HEK293 (cell line): ENCODE measurements around the gene ARID1A.

Experiments
- CTCF ChIA-PET: fragments of 350-600 bp; formaldehyde crosslinking; extraction: SDS; loops from one replicate; lab custom pipeline; 2021; ENCODE audit warnings: antibody characterized with exemption; lab: Yijun Ruan, JAX
- POLR2A ChIA-PET: fragments of 300-600 bp; formaldehyde crosslinking; extraction: SDS; loops from one replicate; lab custom pipeline; 2020; ENCODE audit warnings: antibody characterized with exemption, inconsistent platforms; lab: Yijun Ruan, JAX
- H3K27ac ChIP-seq: fragments of 200-500 bp; sonication (Bioruptor generic); 2 replicates; pipeline ENCODE4 v1.5.1; 2014; ENCODE audit warnings: low read depth, low read length, control low read depth, inconsistent platforms; ENCODE audit errors: extremely low read depth
- H3K36me3 ChIP-seq, 2 experiments: fragments of 200-500 bp in 1 of 2; sonication (Bioruptor generic) in 1 of 2; 1 replicate in 1 of 2; 2 replicates in 1 of 2; pipeline ENCODE4 v1.5.1; 2014 to 2017; ENCODE audit warnings: inconsistent platforms in 2 of 2, low read length in 2 of 2; ENCODE audit not compliant: control insufficient read depth in 2 of 2, insufficient read depth in 1 of 2
- H3K4me1 ChIP-seq: fragments of 200-500 bp; sonication (Bioruptor generic); 2 replicates; pipeline ENCODE4 v1.5.1; 2014; ENCODE audit warnings: mild to moderate bottlenecking, low read length, inconsistent platforms; ENCODE audit not compliant: control insufficient read depth, insufficient read depth
- H3K4me3 ChIP-seq: 2 replicates; pipeline ENCODE4 v1.5.1; 2011; ENCODE audit warnings: low read depth, mild to moderate bottlenecking, control low read depth, low read length, moderate library complexity
- H3K9me3 ChIP-seq: fragments of 200-500 bp; sonication (Bioruptor generic); 2 replicates; pipeline ENCODE4 v1.5.1; 2014; ENCODE audit warnings: low read depth, low read length, inconsistent platforms; ENCODE audit not compliant: control insufficient read depth, insufficient read depth
- BCL11B ChIP-seq: fragments of 450-650 bp; formaldehyde crosslinking; IDR thresholded peaks from 2 replicates; pipeline ENCODE4 v1.5.1; 2016; ENCODE audit warnings: low read depth, missing biosample characterization, missing genetic modification characterization
- KLF1 ChIP-seq: fragments of 450-650 bp; formaldehyde crosslinking; IDR thresholded peaks from 2 replicates; pipeline ENCODE4 v1.5.1; 2016; ENCODE audit warnings: missing biosample characterization, missing genetic modification characterization
- RBAK ChIP-seq: fragments of 450-650 bp; formaldehyde crosslinking; IDR thresholded peaks from 2 replicates; pipeline ENCODE4 v1.5.1; 2016; ENCODE audit warnings: missing biosample characterization, missing genetic modification characterization
- SCRT1 ChIP-seq: fragments of 450-650 bp; formaldehyde crosslinking; IDR thresholded peaks from 2 replicates; pipeline ENCODE4 v1.5.1; 2016; ENCODE audit warnings: missing biosample characterization, missing genetic modification characterization, borderline replicate concordance
- SP2 ChIP-seq: fragments of 450-650 bp; formaldehyde crosslinking; IDR thresholded peaks from 2 replicates; pipeline ENCODE4 v1.5.1; 2016; ENCODE audit warnings: missing biosample characterization, missing genetic modification characterization
- SP3 ChIP-seq: fragments of 450-650 bp; formaldehyde crosslinking; IDR thresholded peaks from 2 replicates; pipeline ENCODE4 v1.5.1; 2016; ENCODE audit warnings: missing biosample characterization, missing genetic modification characterization
- ZIC2 ChIP-seq: fragments of 450-650 bp; formaldehyde crosslinking; IDR thresholded peaks from 2 replicates; pipeline ENCODE4 v1.5.1; 2016; ENCODE audit warnings: missing biosample characterization, missing genetic modification characterization
- ZNF10 ChIP-seq: fragments of 450-650 bp; formaldehyde crosslinking; IDR thresholded peaks from 2 replicates; pipeline ENCODE4 v1.5.1; 2017; ENCODE audit warnings: missing biosample characterization, missing genetic modification characterization
- ZNF121 ChIP-seq: fragments of 450-650 bp; formaldehyde crosslinking; IDR thresholded peaks from 2 replicates; pipeline ENCODE4 v1.5.1; 2016; ENCODE audit warnings: missing biosample characterization, missing genetic modification characterization
- ZNF16 ChIP-seq: fragments of 450-650 bp; formaldehyde crosslinking; IDR thresholded peaks from 2 replicates; pipeline ENCODE4 v1.5.1; 2016; ENCODE audit warnings: low read depth, missing biosample characterization, missing genetic modification characterization
- ZNF24 ChIP-seq: fragments of 450-650 bp; formaldehyde crosslinking; IDR thresholded peaks from 2 replicates; pipeline ENCODE4 v1.5.1; 2016; ENCODE audit warnings: missing biosample characterization, missing genetic modification characterization
- ZNF404 ChIP-seq: fragments of 450-650 bp; formaldehyde crosslinking; IDR thresholded peaks from 2 replicates; pipeline ENCODE4 v1.5.1; 2017; ENCODE audit warnings: missing biosample characterization, missing genetic modification characterization
- ZNF560 ChIP-seq: fragments of 450-650 bp; formaldehyde crosslinking; IDR thresholded peaks from 2 replicates; pipeline ENCODE4 v1.5.1; 2017; ENCODE audit warnings: missing biosample characterization, missing genetic modification characterization, borderline replicate concordance
- ZNF596 ChIP-seq: fragments of 450-650 bp; IDR thresholded peaks from 2 replicates; pipeline ENCODE4 v1.5.0; 2018; ENCODE audit warnings: missing biosample characterization, mild to moderate bottlenecking, missing genetic modification characterization, moderate library complexity
- ZNF629 ChIP-seq: fragments of 450-650 bp; formaldehyde crosslinking; IDR thresholded peaks from 2 replicates; pipeline ENCODE4 v1.5.1; 2017; ENCODE audit warnings: missing biosample characterization, missing genetic modification characterization
- ZNF707 ChIP-seq: fragments of 450-650 bp; formaldehyde crosslinking; IDR thresholded peaks from 2 replicates; pipeline ENCODE4 v1.5.1; 2016; ENCODE audit warnings: missing biosample characterization, missing genetic modification characterization
- TF ChIP-seq, protein P1 (sequence below): fragments of 450-650 bp; formaldehyde crosslinking; IDR thresholded peaks from 2 replicates; pipeline ENCODE4 v1.5.1; 2016; ENCODE audit warnings: missing biosample characterization, missing genetic modification characterization
- TF ChIP-seq, protein P2 (sequence below): fragments of 450-650 bp; formaldehyde crosslinking; IDR thresholded peaks from 2 replicates; pipeline ENCODE4 v1.5.1; 2016; ENCODE audit warnings: missing biosample characterization, missing genetic modification characterization
- TF ChIP-seq, protein P3 (sequence below): fragments of 450-650 bp; formaldehyde crosslinking; IDR thresholded peaks from 2 replicates; pipeline ENCODE4 v1.5.1; 2016; ENCODE audit warnings: missing biosample characterization, missing genetic modification characterization
- TF ChIP-seq, protein P4 (sequence below): fragments of 450-650 bp; formaldehyde crosslinking; IDR thresholded peaks from 2 replicates; pipeline ENCODE4 v1.5.1; 2017; ENCODE audit warnings: missing biosample characterization, missing genetic modification characterization

Gene ARID1A

GRCh38 chr1:26814893-26815292 is 119.1 kb downstream of the ARID1A start:
- CTCF ChIA-PET = interaction anchor here (0.8 kb wide), 1 partner anchor 16 kb away, joined by 3 read pairs; no protein-coding TSS in a partner anchor
- TF ChIP-seq ZNF121 (peak; percentile 77), ZNF10 (tag by site-specific recombination) (no peak)
- H3K4me3 ChIP-seq = no peak overlapping the region
- POLR2A ChIA-PET = no interaction called here
- no peaks in the 10 kb centered on the region for H3K4me1 ChIP-seq
- H3K9me3 ChIP-seq = no peaks in the 10 kb centered on the region
- no peak overlapping the region for H3K27ac ChIP-seq
- H3K36me3 ChIP-seq = no peaks in the 10 kb centered on the region

DNA sequence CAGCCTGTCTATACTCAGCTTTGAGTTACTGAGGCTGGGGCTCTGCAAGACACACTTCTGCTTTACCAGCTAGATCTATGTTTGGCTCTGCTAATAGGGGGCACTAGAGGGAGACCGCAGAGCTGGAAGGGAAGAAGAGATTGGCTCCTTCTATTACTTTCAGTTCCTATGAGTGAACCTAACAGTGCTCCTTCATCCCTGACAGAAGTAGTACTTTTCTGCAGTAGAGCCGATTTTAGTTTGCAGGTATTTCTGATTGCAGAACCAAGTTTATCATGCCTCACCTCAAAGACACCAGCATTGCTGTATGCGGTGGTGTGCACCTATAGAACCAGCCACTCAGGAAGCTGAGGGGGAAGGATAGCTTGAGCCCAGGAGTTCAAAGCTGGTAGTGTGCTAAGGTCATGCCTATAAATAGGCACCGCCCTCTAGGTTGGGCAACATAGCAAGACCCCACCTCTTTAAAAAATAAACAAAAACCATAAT is 125.0 kb downstream of the ARID1A start:
- Histone ChIP-seq H3K4me3 (no peak overlapping the region), H3K27ac (no peak overlapping the region), H3K36me3 (no peaks in the 10 kb centered on the region), H3K9me3 (no peaks in the 10 kb centered on the region), H3K4me1 (no peaks in the 10 kb centered on the region)
- TF ChIP-seq SP2 (no peak), ZIC2 (tag by site-specific recombination) (no peak), ZNF596 (no peak), BCL11B (tag by site-specific recombination) (no peak), ZNF404 (tag by site-specific recombination) (no peak), RBAK (tag by site-specific recombination) (no peak), KLF1 (tag by site-specific recombination) (peak; percentile 93)
- TF ChIP-seq, protein P1, sequence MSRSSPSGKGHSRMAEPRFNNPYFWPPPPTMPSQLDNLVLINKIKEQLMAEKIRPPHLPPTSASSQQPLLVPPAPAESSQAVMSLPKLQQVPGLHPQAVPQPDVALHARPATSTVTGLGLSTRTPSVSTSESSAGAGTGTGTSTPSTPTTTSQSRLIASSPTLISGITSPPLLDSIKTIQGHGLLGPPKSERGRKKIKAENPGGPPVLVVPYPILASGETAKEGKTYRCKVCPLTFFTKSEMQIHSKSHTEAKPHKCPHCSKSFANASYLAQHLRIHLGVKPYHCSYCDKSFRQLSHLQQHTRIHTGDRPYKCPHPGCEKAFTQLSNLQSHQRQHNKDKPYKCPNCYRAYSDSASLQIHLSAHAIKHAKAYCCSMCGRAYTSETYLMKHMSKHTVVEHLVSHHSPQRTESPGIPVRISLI = no peak
- POLR2A ChIA-PET = no interaction called here
- CTCF ChIA-PET = interaction anchor here (0.6 to 1.8 kb wide), 4 partner anchors 10 to 57 kb away, joined by 3 to 14 read pairs (median 4); no protein-coding TSS in a partner anchor

DNA sequence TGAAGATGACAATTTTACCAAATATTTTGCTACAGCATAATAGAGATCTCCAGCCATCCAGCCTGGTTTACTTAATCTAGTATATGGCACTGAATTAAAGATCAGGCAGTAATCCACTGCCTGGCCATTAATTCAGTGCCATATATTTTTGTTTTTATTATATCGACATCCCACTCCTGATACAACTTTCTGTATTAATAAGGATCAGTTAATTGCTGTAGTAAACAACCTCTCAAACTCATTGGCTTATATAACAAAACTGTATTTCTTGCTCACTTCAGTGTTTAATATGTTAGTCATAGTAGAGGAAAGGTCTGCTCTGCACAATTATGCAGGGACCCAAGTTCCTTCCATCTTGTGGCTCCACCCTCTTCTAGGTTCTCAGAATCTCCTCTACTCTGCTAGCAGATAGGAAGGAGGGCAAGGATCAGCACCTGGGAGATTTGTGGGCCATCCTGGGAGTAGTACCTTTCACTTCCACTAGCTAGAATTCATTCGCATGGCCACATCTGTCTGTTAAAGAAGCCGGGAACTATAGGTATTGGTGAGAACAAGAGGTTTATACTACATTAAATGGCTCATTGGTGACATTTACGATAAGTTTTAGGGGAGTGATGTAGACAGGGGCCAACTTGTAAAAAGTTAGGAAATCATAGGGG is 127.1 kb downstream of the ARID1A start:
- Histone ChIP-seq H3K4me1 (no peaks in the 10 kb centered on the region), H3K27ac (no peak overlapping the region), H3K4me3 (no peak overlapping the region), H3K36me3 (no peaks in the 10 kb centered on the region), H3K9me3 (no peaks in the 10 kb centered on the region)
- TF ChIP-seq SP3 (tag by site-specific recombination) = no peak
- TF ChIP-seq ZNF707 (tag by site-specific recombination) = peak; percentile 84
- CTCF ChIA-PET = interaction anchor here (1.1 kb wide), 1 partner anchor 13 kb away, joined by 7 read pairs; no protein-coding TSS in a partner anchor
- POLR2A ChIA-PET = interaction anchor here (0.7 kb wide), 1 partner anchor 1424 kb away, joined by 5 read pairs; no protein-coding TSS in a partner anchor

- POLR2A ChIA-PET = interaction anchor here (1.0 to 1.1 kb wide), 2 partner anchors 40 to 66 kb away, joined by 3 to 5 read pairs; partner anchors contain the start of gene GPN2
- Histone ChIP-seq H3K9me3 (no peaks in the 10 kb centered on the region), H3K4me3 (no peak overlapping the region), H3K36me3 (peaks cover 0 to 12% of the 10 kb centered on the region in 2 experiments; a peak in 1 of 3 replicates), H3K4me1 (no peaks in the 10 kb centered on the region), H3K27ac (no peak overlapping the region)
- CTCF ChIA-PET = no interaction called here
- no peak for TF ChIP-seq ZNF16 (tag by site-specific recombination)
- TF ChIP-seq, protein P2, sequence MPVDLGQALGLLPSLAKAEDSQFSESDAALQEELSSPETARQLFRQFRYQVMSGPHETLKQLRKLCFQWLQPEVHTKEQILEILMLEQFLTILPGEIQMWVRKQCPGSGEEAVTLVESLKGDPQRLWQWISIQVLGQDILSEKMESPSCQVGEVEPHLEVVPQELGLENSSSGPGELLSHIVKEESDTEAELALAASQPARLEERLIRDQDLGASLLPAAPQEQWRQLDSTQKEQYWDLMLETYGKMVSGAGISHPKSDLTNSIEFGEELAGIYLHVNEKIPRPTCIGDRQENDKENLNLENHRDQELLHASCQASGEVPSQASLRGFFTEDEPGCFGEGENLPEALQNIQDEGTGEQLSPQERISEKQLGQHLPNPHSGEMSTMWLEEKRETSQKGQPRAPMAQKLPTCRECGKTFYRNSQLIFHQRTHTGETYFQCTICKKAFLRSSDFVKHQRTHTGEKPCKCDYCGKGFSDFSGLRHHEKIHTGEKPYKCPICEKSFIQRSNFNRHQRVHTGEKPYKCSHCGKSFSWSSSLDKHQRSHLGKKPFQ = no peak
- TF ChIP-seq SCRT1 (tag by site-specific recombination) = no peak
- TF ChIP-seq, protein P3, sequence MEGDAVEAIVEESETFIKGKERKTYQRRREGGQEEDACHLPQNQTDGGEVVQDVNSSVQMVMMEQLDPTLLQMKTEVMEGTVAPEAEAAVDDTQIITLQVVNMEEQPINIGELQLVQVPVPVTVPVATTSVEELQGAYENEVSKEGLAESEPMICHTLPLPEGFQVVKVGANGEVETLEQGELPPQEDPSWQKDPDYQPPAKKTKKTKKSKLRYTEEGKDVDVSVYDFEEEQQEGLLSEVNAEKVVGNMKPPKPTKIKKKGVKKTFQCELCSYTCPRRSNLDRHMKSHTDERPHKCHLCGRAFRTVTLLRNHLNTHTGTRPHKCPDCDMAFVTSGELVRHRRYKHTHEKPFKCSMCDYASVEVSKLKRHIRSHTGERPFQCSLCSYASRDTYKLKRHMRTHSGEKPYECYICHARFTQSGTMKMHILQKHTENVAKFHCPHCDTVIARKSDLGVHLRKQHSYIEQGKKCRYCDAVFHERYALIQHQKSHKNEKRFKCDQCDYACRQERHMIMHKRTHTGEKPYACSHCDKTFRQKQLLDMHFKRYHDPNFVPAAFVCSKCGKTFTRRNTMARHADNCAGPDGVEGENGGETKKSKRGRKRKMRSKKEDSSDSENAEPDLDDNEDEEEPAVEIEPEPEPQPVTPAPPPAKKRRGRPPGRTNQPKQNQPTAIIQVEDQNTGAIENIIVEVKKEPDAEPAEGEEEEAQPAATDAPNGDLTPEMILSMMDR (tag by site-specific recombination) = no peak
- no peak for TF ChIP-seq ZNF560 (tag by site-specific recombination)
- TF ChIP-seq ZNF24 (tag by site-specific recombination) = no peak
- no peak for TF ChIP-seq ZNF629 (tag by site-specific recombination)
- TF ChIP-seq, protein P4, sequence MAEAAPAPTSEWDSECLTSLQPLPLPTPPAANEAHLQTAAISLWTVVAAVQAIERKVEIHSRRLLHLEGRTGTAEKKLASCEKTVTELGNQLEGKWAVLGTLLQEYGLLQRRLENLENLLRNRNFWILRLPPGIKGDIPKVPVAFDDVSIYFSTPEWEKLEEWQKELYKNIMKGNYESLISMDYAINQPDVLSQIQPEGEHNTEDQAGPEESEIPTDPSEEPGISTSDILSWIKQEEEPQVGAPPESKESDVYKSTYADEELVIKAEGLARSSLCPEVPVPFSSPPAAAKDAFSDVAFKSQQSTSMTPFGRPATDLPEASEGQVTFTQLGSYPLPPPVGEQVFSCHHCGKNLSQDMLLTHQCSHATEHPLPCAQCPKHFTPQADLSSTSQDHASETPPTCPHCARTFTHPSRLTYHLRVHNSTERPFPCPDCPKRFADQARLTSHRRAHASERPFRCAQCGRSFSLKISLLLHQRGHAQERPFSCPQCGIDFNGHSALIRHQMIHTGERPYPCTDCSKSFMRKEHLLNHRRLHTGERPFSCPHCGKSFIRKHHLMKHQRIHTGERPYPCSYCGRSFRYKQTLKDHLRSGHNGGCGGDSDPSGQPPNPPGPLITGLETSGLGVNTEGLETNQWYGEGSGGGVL (tag by site-specific recombination) = no peak
Observed at GRCh38 chr1:26824731-26825130, 128.9 kb downstream of the ARID1A start.
